Spleen (tissue), 7 donors: ENCODE data around the gene TRHDE.

Experiments used
- POLR2A ChIP-seq, 3 donors: fragments of 450-650 bp; IDR thresholded peaks; one replicate each; pipeline ENCODE4 v1.5.1; 2017; ENCODE audit warnings: antibody characterized with exemption in 3 of 3, mild to moderate bottlenecking in 1 of 3
- POLR2AphosphoS5 ChIP-seq, 3 donors: sonication (generic); formaldehyde crosslinking; IDR thresholded peaks; one replicate each; pipeline ENCODE4 v1.5.1; 2017; ENCODE audit warnings: antibody characterized with exemption in 3 of 3
- TF ChIP-seq, protein P1 (sequence below), 11 experiments: fragments of 200-600 bp in 7 of 11; fragments of 450-650 bp in 4 of 11; sonication (generic) in 4 of 11; IDR thresholded peaks in 8 of 11; conservative IDR thresholded peaks in 3 of 11; 1 replicate in 7 of 11; 2 replicates in 4 of 11; pipeline versions ENCODE4 v1.4.0 to v1.8.0; 2016 to 2021; ENCODE audit warnings: antibody characterized with exemption in 11 of 11, inconsistent platforms in 4 of 11, mild to moderate bottlenecking in 1 of 11
- donor health status: DM: no; HTN: no; CAD: no; lungs with moderate emphysema.
- donor health status: DM: no; HTN: no; CAD: no.
- donor health status: DM: no; HTN: no; CAD: no.

DNA sequence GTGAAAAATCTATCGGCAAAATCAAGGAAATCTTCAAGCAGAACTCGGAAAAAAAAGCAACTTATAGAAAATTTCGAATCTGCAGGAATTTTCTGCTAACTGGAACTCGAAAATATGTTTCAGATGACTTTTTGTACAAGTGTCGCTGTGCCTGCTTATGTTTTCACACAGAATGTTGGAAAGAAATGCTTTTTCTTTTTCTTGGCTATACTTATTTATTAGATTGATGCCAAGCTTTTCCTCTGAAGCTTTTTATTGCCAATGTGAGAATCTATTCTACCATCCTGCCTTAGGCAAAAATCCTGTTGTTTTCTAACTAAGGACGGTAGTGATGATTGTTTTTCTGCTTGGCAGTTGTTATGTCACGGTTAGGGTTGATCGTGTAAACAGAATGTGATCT, 65.8 kb downstream of the TRHDE start:
- TF ChIP-seq, protein P1, sequence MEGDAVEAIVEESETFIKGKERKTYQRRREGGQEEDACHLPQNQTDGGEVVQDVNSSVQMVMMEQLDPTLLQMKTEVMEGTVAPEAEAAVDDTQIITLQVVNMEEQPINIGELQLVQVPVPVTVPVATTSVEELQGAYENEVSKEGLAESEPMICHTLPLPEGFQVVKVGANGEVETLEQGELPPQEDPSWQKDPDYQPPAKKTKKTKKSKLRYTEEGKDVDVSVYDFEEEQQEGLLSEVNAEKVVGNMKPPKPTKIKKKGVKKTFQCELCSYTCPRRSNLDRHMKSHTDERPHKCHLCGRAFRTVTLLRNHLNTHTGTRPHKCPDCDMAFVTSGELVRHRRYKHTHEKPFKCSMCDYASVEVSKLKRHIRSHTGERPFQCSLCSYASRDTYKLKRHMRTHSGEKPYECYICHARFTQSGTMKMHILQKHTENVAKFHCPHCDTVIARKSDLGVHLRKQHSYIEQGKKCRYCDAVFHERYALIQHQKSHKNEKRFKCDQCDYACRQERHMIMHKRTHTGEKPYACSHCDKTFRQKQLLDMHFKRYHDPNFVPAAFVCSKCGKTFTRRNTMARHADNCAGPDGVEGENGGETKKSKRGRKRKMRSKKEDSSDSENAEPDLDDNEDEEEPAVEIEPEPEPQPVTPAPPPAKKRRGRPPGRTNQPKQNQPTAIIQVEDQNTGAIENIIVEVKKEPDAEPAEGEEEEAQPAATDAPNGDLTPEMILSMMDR (IDR thresholded peaks at IDR 0.05 in 8 of 11, conservative IDR thresholded peaks at IDR 0.05 in 3 of 11) = no peak
- TF ChIP-seq POLR2A (IDR thresholded peaks at IDR 0.05) = no peak
- no peak for TF ChIP-seq POLR2AphosphoS5 (IDR thresholded peaks at IDR 0.05)
